ENCODE data around the gene AXL. TPM values are rescaled to one million over a fixed set of nuclear protein-coding genes. Genes with fewer than 3 reads are reported as not detected.

The AXL gene
- total and polyA plus RNA-seq, 9 of the 15 experiments (the other 6 are each of a cell fraction or from before 2014, with no cell fraction given), result 0.80 to 6.6 (median 1.6) TPM

DNA sequence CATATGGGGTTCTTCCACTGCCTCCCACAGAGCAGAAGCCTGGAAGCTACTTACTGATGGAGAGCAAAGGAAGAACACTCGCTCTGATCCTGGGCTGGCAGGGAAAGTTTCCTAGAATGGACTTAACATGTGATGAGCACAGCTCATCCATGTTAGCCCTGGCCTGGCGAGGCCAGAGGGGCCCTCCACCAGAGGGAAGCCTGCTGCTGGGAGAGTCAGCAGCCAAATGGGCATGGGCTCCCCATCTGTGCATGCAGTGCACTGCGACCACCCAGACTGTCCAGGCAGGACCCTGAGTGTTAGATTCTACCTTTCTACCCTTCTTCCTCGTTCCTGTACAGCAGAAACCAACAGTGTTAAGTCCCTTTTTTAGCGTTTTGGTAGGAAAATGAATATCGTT is 54.1 kb downstream of the AXL start:
- Histone ChIP-seq H2AFZ (ENCODE audit: low read depth, low read length) (no peak overlapping the region), H3K27me3 (ENCODE audit: control insufficient read depth in 2 of 2, insufficient read depth in 2 of 2, low read length in 2 of 2) (no peaks in the 10 kb centered on the region), H3K4me1 (replicated peaks in 1 of 2; ENCODE audit: control insufficient read depth in 2 of 2, insufficient read depth in 2 of 2, low read length in 2 of 2) (no peaks in the 10 kb centered on the region), H3K27ac (ENCODE audit: extremely low read depth, low read depth, low read length) (no peak overlapping the region), H4K20me1 (replicated peaks; ENCODE audit: control insufficient read depth, insufficient read depth, low read length) (no peaks in the 10 kb centered on the region; the same call in 1 of the 2 replicates), H3K4me2 (ENCODE audit: insufficient read depth, low read length) (no peak overlapping the region), H3K4me3 (no peak overlapping the region), H3K36me3 (ENCODE audit: control insufficient read depth, insufficient read depth, low read length) (peaks cover 99% of the 10 kb centered on the region), H3K9me1 (ENCODE audit: control insufficient read depth, insufficient read depth, low read length) (no peaks in the 10 kb centered on the region), H3K79me2 (ENCODE audit: control insufficient read depth, insufficient read depth, low read length) (peaks cover 13% of the 10 kb centered on the region), H3K9me3 (replicated peaks; ENCODE audit: control insufficient read depth, insufficient read depth, low read depth, low read length) (no peaks in the 10 kb centered on the region), H3K9ac (ENCODE audit: insufficient read depth in 1 of 2, low read depth in 2 of 2, low read length in 2 of 2) (peak overlapping the region in 1 of 2 experiments; percentile 30; a peak in 1 of 4 replicates)
- in situ Hi-C loops (cut with MboI), result no loop called here
- POLR2A ChIA-PET, result interaction anchor here (0.7 to 1.7 kb wide), 3 partner anchors 9 to 32 kb away, joined by 3 to 5 read pairs (median 4); partner anchors contain the start of gene HNRNPUL1
- no peak for ATAC-seq
- no TSS peak for BruUV-seq (replicated peaks)
- intact Hi-C loops (cut with micrococcal nuclease), result no loop called here
- CTCF ChIA-PET (ENCODE audit: low intra/inter-chr PET ratio), result no interaction called here
- DNase-seq (ENCODE audit: extremely low read depth in 1 of 4, low spot score in 3 of 4), result no peak
- 94% methylated on average over 5 of the region's 6 CpGs for WGBS (ENCODE audit: insufficient coverage, low coverage, missing lambda C conversion rate)
- no peak for FAIRE-seq
- TF ChIP-seq SREBF1 (IDR thresholded peaks at IDR 0.05; ENCODE audit: borderline replicate concordance, low read depth, low read length) (no peak), SIN3A (IDR thresholded peaks at IDR 0.05; ENCODE audit: borderline replicate concordance in 2 of 2, control insufficient read depth in 1 of 2, low read depth in 2 of 2, low read length in 2 of 2) (no peak), NR1H2 (CRISPR knock-in tag; IDR thresholded peaks at IDR 0.05) (no peak), PTBP1 (IDR thresholded peaks at IDR 0.05; ENCODE audit: low read depth, low read length) (no peak), MBD2 (IDR thresholded peaks at IDR 0.05; ENCODE audit: borderline replicate concordance, low read depth) (no peak)
- TF ChIP-seq, protein P1, sequence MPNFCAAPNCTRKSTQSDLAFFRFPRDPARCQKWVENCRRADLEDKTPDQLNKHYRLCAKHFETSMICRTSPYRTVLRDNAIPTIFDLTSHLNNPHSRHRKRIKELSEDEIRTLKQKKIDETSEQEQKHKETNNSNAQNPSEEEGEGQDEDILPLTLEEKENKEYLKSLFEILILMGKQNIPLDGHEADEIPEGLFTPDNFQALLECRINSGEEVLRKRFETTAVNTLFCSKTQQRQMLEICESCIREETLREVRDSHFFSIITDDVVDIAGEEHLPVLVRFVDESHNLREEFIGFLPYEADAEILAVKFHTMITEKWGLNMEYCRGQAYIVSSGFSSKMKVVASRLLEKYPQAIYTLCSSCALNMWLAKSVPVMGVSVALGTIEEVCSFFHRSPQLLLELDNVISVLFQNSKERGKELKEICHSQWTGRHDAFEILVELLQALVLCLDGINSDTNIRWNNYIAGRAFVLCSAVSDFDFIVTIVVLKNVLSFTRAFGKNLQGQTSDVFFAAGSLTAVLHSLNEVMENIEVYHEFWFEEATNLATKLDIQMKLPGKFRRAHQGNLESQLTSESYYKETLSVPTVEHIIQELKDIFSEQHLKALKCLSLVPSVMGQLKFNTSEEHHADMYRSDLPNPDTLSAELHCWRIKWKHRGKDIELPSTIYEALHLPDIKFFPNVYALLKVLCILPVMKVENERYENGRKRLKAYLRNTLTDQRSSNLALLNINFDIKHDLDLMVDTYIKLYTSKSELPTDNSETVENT (CRISPR knock-in tag; IDR thresholded peaks at IDR 0.05), result no peak
